Mesendoderm (in vitro differentiated cells): ENCODE results near the gene SUCLA2.

Experiments used
- DNase-seq: peaks from one replicate; pipeline ENCODE4 v3.0.0; 2013
- H2AK5ac ChIP-seq: 2 replicates; pipeline ENCODE4 v1.6.1; 2013; ENCODE audit warnings: low read length, inconsistent platforms
- H2BK120ac ChIP-seq: 2 replicates; pipeline ENCODE4 v1.6.1; 2013; ENCODE audit warnings: low read depth, mild to moderate bottlenecking, low read length, moderate library complexity, mixed read lengths
- H2BK15ac ChIP-seq: replicated peaks from 2 replicates; pipeline ENCODE4 v1.6.1; 2013; ENCODE audit warnings: low read depth, mild to moderate bottlenecking, moderate library complexity
- H2BK5ac ChIP-seq: 2 replicates; pipeline ENCODE4 v1.6.1; 2013; ENCODE audit warnings: low read length, inconsistent platforms
- H3K18ac ChIP-seq: 2 replicates; pipeline ENCODE4 v1.6.1; 2013; ENCODE audit warnings: mild to moderate bottlenecking, low read length, mixed read lengths
- H3K23ac ChIP-seq: one replicate; pipeline ENCODE4 v1.6.1; 2013; ENCODE audit warnings: low read length
- H3K27ac ChIP-seq: 2 replicates; pipeline ENCODE4 v1.5.1; 2013; ENCODE audit warnings: low read depth, mild to moderate bottlenecking, inconsistent platforms, low read length, moderate library complexity
- H3K27me3 ChIP-seq: 2 replicates; pipeline ENCODE4 v1.6.1; 2013; ENCODE audit warnings: low read length, control low read depth, mild to moderate bottlenecking, inconsistent platforms; ENCODE audit not compliant: insufficient read depth, poor library complexity
- H3K36me3 ChIP-seq: 2 replicates; pipeline ENCODE4 v1.6.1; 2013; ENCODE audit warnings: low read length, inconsistent platforms; ENCODE audit not compliant: control insufficient read depth, insufficient read depth
- H3K4ac ChIP-seq: one replicate; pipeline ENCODE4 v1.6.1; 2013; ENCODE audit warnings: low read depth, mild to moderate bottlenecking, low read length, moderate library complexity
- H3K4me1 ChIP-seq: 2 replicates; pipeline ENCODE4 v1.6.1; 2013; ENCODE audit warnings: low read depth, low read length, inconsistent platforms; ENCODE audit not compliant: control insufficient read depth
- H3K4me2 ChIP-seq: 2 replicates; pipeline ENCODE4 v1.6.1; 2013; ENCODE audit warnings: low read length
- H3K4me3 ChIP-seq: 2 replicates; pipeline ENCODE4 v1.5.1; 2013; ENCODE audit warnings: mild to moderate bottlenecking, low read length
- H3K56ac ChIP-seq: one replicate; pipeline ENCODE4 v1.6.1; 2013; ENCODE audit warnings: low read length
- H3K79me1 ChIP-seq: 2 replicates; pipeline ENCODE4 v1.6.1; 2013; ENCODE audit warnings: low read length, inconsistent platforms
- H3K79me2 ChIP-seq: 2 replicates; pipeline ENCODE4 v1.6.1; 2013; ENCODE audit warnings: mild to moderate bottlenecking, low read length; ENCODE audit not compliant: control insufficient read depth, insufficient read depth
- H3K9ac ChIP-seq: 2 replicates; pipeline ENCODE4 v1.6.1; 2013; ENCODE audit warnings: low read length, inconsistent platforms
- H4K5ac ChIP-seq: one replicate; pipeline ENCODE4 v1.6.1; 2013; ENCODE audit warnings: low read length
- H4K8ac ChIP-seq: one replicate; pipeline ENCODE4 v1.6.1; 2013; ENCODE audit warnings: low read depth, mild to moderate bottlenecking, control low read depth, low read length, moderate library complexity
- WGBS: extraction: QIAGEN DNeasy Blood & Tissue Kit; methylation state at CpG from one replicate; pipeline ENCODE4 v1.1.7; 2013; ENCODE audit warnings: low lambda C conversion rate, missing lambda C conversion rate; ENCODE audit not compliant: insufficient coverage; ENCODE audit errors: extremely low coverage; 5-methylcytosine and 5-hydroxymethylcytosine counted together

SUCLA2 gene

GRCh38 chr13:47897411-47898050 is 103.5 kb downstream of the SUCLA2 start:
- Histone ChIP-seq H3K4ac (no peak overlapping the region), H3K27ac (no peak overlapping the region), H3K18ac (no peak overlapping the region), H3K4me2 (no peak overlapping the region), H3K4me3 (no peak overlapping the region), H2BK120ac (no peak overlapping the region), H3K23ac (no peak overlapping the region), H3K36me3 (no peaks in the 10 kb centered on the region), H3K79me2 (no peaks in the 10 kb centered on the region), H4K8ac (no peak overlapping the region), H2AK5ac (no peak overlapping the region), H3K4me1 (peaks cover 5% of the 10 kb centered on the region), H4K5ac (no peak overlapping the region), H3K79me1 (no peaks in the 10 kb centered on the region), H3K9ac (no peak overlapping the region), H2BK5ac (no peak overlapping the region), H3K56ac (no peak overlapping the region), H3K27me3 (no peaks in the 10 kb centered on the region), H2BK15ac (no peak overlapping the region)
- WGBS = no CpG with 5 or more reads among the region's 2 CpGs
- peak; percentile 97 for DNase-seq

GRCh38 chr13:47896546-47896945 is 104.5 kb downstream of the SUCLA2 start:
- Histone ChIP-seq H3K4ac (no peak overlapping the region), H3K79me2 (no peaks in the 10 kb centered on the region), H3K18ac (no peak overlapping the region), H4K8ac (no peak overlapping the region), H4K5ac (no peak overlapping the region), H3K79me1 (no peaks in the 10 kb centered on the region), H3K4me2 (no peak overlapping the region), H3K4me1 (peaks cover 5% of the 10 kb centered on the region), H2BK15ac (no peak overlapping the region), H3K9ac (no peak overlapping the region), H3K36me3 (no peaks in the 10 kb centered on the region), H3K27me3 (no peaks in the 10 kb centered on the region), H3K27ac (no peak overlapping the region), H2AK5ac (no peak overlapping the region), H3K23ac (no peak overlapping the region), H2BK5ac (no peak overlapping the region), H2BK120ac (peak overlapping the region; percentile 32), H3K56ac (no peak overlapping the region), H3K4me3 (no peak overlapping the region)
- no peak for DNase-seq
- WGBS = no CpG with 5 or more reads among the region's 2 CpGs

- no peak overlapping the region for H3K4me2 ChIP-seq
- H3K79me1 ChIP-seq = no peaks in the 10 kb centered on the region
- H2BK120ac ChIP-seq = no peak overlapping the region
- H2AK5ac ChIP-seq = no peak overlapping the region
- peak; percentile 18 for DNase-seq
- no peaks in the 10 kb centered on the region for H3K36me3 ChIP-seq
- H3K4me1 ChIP-seq = peaks cover 5% of the 10 kb centered on the region
- H3K18ac ChIP-seq = no peak overlapping the region
- no peak overlapping the region for H2BK5ac ChIP-seq
- WGBS = no CpG with 5 or more reads among the region's 5 CpGs
- H3K79me2 ChIP-seq = no peaks in the 10 kb centered on the region
- no peaks in the 10 kb centered on the region for H3K27me3 ChIP-seq
- H3K4me3 ChIP-seq = no peak overlapping the region
- H3K23ac ChIP-seq = no peak overlapping the region
- no peak overlapping the region for H4K5ac ChIP-seq
- no peak overlapping the region for H3K4ac ChIP-seq
- H4K8ac ChIP-seq = no peak overlapping the region
- no peak overlapping the region for H3K9ac ChIP-seq
- peak overlapping the region; percentile 10 for H3K56ac ChIP-seq
- H2BK15ac ChIP-seq = no peak overlapping the region
- no peak overlapping the region for H3K27ac ChIP-seq
Observed at GRCh38 chr13:47896111-47896510, 105.0 kb downstream of the SUCLA2 start.

DNA sequence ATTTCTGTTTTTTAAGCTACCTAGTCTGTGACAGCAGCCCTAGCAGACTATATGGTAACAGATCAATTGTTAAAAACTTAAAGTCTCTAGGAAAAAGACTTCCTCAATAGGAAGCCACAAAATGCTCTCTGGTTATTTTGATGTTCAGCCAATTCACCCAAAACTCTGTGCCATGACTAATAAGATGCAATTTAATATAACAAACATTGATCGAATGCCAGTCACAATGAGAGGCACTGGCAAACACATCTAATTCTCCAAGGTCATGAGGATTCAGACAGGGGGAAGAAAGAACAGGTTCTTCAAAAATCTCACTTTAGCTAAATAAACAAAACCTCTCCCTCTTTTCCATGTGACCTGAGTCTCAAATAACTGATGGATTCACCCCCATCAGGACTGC is 107.5 kb downstream of the SUCLA2 start:
- Histone ChIP-seq H3K27ac (no peak overlapping the region), H3K4me2 (no peak overlapping the region), H2BK15ac (no peak overlapping the region), H3K9ac (no peak overlapping the region), H3K56ac (no peak overlapping the region), H2BK120ac (no peak overlapping the region), H3K79me2 (no peaks in the 10 kb centered on the region), H3K4me3 (no peak overlapping the region), H2BK5ac (no peak overlapping the region), H2AK5ac (no peak overlapping the region), H3K36me3 (no peaks in the 10 kb centered on the region), H3K23ac (no peak overlapping the region), H3K18ac (no peak overlapping the region), H3K79me1 (no peaks in the 10 kb centered on the region), H3K4me1 (peaks cover 5% of the 10 kb centered on the region), H3K4ac (no peak overlapping the region), H3K27me3 (no peaks in the 10 kb centered on the region), H4K5ac (no peak overlapping the region), H4K8ac (no peak overlapping the region)
- no CpG with 5 or more reads among the region's 1 CpG for WGBS
- DNase-seq = no peak
